Measurements from ENCODE around the gene CEACAM7.

- TF ChIP-seq CTCF (tag by site-specific recombination; IDR thresholded peaks at IDR 0.05) (no peak), ZNF768 (tag by site-specific recombination; IDR thresholded peaks at IDR 0.05) (no peak), GLI4 (tag by site-specific recombination; IDR thresholded peaks at IDR 0.05) (no peak), ELK4 (IDR thresholded peaks at IDR 0.05; ENCODE audit: borderline replicate concordance, low read depth, low read length) (no peak), ZNF548 (tag by site-specific recombination; IDR thresholded peaks at IDR 0.05) (no peak), ZNF645 (tag by site-specific recombination; IDR thresholded peaks at IDR 0.05) (no peak), ZNF785 (tag by site-specific recombination; IDR thresholded peaks at IDR 0.05) (no peak), ZSCAN18 (tag by site-specific recombination; IDR thresholded peaks at IDR 0.05) (no peak), REST (tag by site-specific recombination; IDR thresholded peaks at IDR 0.05) (no peak), YY1 (tag by site-specific recombination; IDR thresholded peaks at IDR 0.05) (no peak), ZNF10 (tag by site-specific recombination; IDR thresholded peaks at IDR 0.05) (no peak), KLF8 (tag by site-specific recombination; IDR thresholded peaks at IDR 0.05) (no peak)
Measured at GRCh38 chr19:41708481-41708880, 20.4 kb upstream of the CEACAM7 start, which contains the start of gene CEACAM5.
